GM19452 (cell line): Measurements from ENCODE around the gene LRRC4C.

Experiments used
- ATAC-seq: cut with Tn5 transposase; IDR thresholded peaks from one replicate; pipeline ENCODE4 v1.9.1; 2021; ENCODE audit not compliant: unreplicated experiment

The LRRC4C gene

DNA sequence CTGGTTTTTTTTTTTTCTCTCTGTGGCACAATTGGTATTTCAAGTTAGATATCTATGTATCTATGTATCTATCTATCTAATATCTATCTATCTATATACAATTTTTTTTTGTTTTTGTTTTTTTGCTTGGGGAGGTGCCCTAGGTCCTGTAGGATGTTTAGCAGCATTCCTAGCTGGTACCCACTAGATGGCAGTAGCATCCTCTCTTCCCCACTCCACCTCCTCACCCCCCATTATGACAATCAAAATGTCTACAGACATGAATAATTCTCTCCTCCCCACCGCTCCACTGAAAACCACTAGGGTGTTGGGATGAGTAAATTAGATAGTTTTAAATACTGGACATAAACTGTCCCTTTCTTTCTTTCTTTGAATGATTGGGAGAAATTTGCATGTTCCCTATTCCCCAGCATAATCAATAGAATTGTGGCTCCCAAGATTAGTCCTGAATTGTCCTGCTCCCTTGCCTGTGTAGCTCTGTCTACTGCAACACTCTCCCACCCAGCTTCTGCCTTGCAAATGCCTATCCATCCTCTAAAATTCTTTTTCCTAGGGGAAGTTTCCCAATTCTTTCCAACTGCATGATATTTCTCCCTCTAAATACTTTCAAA is 1152.4 kb downstream of the LRRC4C start:
- no peak for ATAC-seq

DNA sequence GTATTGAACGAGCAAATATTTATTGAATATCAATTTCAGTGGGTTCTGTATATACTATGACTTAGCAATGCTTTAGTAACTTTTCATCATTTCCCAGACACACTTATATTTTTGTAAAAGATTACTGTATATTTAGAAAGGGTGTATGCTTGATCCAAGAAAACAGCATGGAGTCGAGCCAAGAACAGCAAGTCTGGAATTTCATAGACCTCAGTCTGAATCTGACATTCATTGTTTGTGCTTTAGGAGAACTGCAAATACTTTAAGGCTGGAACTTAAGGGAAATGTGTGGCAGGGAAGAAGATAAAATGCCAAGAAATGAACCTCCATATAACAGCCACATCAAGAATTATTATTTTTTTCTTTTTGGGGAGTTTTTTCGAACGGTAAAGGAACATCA is 1156.8 kb downstream of the LRRC4C start:
- no peak for ATAC-seq

DNA sequence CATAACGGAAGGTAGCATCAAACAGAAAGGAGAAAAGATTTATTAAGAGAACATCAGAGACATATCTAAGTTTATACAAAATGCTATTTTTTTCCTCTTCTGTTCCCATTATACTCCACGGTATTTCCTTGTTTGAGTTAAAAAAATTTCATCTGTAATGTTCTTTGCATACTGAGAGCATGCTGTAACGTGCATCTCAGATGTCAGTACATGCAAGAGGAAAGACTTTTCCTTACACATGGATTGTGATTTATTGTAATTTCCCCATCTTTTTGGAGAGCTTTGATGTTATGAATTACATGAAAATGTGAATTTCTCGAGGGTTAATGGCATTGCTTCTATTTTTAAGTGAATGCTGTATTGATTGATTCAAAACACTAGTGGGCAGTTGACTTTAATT is 1164.0 kb downstream of the LRRC4C start:
- ATAC-seq: no peak

DNA sequence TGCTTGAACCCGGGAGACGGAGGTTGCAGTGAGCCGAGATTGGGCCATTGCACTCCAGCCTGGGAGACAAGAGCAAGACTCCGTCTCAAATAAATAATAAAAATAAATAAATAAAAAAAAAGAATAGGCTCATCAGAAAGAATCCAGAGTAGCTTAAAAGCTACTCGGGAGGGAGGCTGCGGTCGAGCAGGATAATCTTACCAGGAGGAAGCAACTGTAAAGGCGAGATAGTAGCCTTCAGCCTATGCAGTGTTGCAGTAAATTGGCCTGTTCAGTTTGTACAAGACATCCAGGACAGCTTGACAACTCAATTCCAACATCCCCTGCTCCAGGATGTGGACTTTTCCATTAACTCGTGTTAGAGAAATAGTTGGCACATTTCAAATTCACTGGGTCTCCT is 1164.7 kb downstream of the LRRC4C start:
- no peak for ATAC-seq

GRCh38 chr11:40294349-40294735 is 1165.1 kb downstream of the LRRC4C start:
- peak; percentile 14 for ATAC-seq

GRCh38 chr11:40293655-40294348 is 1165.7 kb downstream of the LRRC4C start:
- ATAC-seq: peak; percentile 87

- no peak for ATAC-seq
Observed at GRCh38 chr11:40292721-40293508, 1166.5 kb downstream of the LRRC4C start.

- no peak for ATAC-seq
Observed at GRCh38 chr11:40291741-40292140, 1167.7 kb downstream of the LRRC4C start.

GRCh38 chr11:40291329-40291728 is 1168.1 kb downstream of the LRRC4C start:
- ATAC-seq: no peak

DNA sequence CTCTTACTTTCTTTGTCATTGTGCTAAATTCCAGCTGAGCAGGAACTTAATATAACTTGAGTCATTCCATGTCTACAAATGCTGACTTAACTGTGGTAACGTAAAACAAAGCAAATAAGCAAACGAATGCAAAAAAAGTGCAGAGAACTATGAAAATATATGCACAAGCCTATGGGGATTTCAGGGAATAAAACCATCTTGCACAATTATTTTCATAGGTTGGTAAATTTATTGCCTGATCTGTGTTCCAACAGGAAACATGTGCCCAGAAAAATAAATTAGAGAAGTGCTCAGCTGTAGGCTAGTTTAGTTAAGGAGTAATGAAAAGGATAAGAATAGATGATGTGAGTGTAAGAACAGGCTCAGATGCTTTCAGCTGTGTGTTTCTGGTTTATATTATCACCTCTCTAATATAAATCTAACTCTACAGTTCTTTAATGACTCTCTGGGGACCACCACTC is 1169.3 kb downstream of the LRRC4C start:
- no peak for ATAC-seq

DNA sequence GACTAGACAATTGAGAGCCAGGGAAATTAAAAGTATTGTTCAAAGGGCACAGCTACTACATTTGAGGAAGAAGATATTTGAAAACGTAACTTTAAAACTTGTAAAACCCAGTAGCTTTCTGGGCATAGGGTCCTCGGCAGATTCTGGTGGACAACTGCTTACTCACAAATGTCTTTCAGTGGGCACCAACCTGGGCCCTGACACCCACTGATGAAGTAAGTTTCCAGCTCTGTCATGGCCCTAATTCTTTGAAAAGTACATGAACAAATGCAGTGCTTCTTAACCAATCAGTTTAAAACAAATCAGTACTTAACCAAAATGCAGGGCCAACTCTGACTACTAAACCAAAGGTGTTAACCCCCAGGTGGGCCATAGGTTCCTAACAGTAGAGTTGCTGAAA is 1170.1 kb downstream of the LRRC4C start:
- no peak for ATAC-seq

DNA sequence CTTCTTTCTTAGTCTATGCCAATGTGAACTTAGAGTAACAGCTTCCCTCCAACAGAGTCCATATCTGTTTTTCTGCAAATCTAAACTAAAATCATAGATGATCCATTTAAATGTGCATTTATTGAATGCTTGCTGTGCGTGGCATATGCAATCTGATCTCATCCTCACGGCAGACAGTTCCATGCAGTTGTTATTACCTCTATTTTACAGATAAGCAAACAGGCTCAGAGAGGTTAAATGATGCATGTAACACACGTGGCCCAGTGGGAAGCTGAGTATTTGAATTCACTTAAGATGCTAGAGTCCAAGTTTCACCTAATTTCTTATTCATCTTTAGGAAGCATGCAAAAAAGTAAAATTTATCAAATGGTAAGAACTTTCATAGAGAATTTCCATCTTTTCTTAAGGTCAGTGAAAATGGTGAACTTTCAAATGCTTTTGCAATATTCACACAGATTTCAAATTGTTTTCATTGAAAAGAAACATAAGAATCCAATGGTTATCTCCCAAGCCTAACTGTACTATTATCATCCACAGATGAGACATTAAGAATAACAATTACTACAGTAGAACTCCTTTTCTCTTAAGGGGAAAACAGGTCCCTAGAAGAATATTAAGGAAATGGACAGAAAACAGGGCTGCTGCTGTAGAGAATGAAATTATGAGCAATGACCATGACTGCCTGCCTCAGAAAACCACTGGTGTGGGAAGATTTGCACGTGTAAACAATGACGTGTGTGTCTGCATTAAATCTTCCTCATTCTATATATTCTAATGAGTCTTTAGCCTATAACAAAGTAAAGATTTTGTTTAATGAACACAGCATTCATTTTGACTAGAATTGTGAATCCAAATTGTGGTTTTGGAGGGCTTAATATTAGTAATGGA is 1171.3 kb downstream of the LRRC4C start:
- ATAC-seq: no peak

DNA sequence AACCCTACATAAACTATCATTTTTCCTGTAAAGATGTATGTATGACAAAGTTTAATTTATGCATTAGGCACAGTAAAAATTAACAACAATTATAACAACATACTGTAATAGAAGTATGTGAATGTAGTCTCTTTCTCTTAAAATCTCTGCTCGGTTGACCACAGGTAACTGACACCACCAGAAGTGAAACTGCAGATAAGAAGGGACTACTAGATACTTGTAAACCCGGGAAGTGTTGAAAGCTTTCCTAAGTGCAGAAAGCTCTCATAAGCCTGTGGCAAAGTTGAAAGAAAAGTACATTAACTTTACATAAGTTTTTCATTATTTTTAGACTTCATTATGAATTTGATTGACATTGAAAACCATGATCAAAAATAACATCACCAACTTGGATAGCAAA is 1173.3 kb downstream of the LRRC4C start:
- no peak for ATAC-seq

- no peak for ATAC-seq
Observed at GRCh38 chr11:40285558-40285957, 1173.9 kb downstream of the LRRC4C start.

- ATAC-seq: peak; percentile 56
Observed at GRCh38 chr11:40281052-40281580, 1178.3 kb downstream of the LRRC4C start.

- no peak for ATAC-seq
Observed at GRCh38 chr11:40280159-40281051, 1179.0 kb downstream of the LRRC4C start.

DNA sequence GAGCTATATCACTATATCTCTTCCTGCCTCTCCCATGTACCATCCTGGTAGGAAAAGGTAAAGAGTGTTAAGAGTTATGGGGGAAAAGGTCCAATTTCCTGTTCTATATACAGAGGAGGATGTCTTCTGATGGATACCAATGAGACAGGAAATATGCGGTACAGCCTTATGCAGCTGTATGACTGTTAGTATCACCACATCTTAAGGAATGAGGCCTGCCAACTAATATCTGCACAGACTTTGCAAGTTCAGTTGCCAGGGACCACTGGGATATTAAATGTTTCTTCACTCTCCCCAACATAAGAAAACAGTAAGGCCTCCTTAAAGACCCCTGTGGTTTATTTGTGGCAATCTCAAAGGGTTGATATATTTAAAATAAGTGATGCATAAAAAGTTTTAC is 1182.5 kb downstream of the LRRC4C start:
- no peak for ATAC-seq

DNA sequence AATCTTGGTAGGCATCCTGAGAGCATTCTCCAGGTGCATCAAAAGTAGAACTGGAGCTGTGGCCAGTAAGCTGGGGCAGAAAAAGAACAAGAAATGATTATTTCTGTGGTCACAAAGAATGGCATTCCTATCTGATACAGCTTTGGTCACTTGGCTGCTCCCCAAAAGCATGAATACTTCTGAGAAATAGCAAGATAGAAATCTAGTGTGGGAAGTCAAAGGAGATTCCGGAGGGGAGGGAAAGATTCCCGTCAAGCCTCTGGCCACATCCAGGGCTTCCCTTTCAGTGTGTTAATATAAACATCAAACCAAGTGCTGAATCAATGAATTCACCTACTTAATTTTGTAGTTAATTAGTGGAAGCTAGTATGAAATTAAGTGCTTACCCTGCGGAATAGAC is 1185.4 kb downstream of the LRRC4C start:
- ATAC-seq: no peak

DNA sequence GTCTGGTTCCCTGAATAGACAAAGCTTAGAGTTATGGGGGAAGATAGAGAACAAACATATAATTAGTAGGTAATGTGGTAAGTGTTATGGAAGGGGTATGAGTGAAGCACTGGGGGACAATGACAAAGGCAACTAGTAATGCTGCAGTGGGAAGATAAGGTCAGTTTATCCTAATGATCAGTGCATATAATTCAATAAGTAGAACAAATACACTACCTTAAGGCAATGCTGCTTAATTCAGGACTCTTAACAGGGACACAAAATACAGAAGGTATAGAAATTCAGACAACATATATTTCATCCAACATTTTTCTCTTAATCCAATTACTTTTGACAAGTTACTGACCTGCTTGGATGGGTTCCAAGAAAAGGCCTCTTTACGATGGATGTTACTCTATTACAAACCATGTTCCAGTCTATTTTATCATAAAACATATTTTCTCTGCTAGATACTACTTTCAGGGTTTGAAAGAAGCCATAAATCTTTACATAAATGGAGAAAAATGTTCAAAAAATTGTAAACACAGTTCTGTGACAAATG is 1186.2 kb downstream of the LRRC4C start:
- no peak for ATAC-seq

DNA sequence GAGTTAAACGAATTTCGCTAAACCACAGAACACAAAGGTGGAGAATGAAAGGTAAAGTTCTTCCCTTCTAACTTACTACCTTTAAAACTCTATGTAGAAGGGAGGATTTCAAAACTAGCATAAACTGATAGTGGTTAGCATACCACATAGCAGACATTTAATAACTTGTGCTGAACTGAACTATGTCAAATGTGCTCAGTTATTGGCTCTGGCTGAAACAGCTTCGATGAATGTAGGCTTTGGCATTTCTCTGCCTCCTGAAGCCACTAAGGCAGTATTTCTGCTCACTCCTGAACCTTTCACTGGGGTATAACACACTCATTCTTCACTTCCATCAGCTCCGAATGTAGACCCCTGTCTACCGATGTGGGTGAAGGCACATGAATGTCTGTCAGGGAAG is 1188.1 kb downstream of the LRRC4C start:
- ATAC-seq: no peak
